K562 (cell line): ENCODE results near the gene PITRM1. TPM values are rescaled to one million over a fixed set of nuclear protein-coding genes. Genes with fewer than 3 reads are reported as not detected.
A peak's percentile ranks its signal among the peaks of the same experiment; 100 is the strongest.
"Not testable (repeated sequence)": the region's sequence is repeated elsewhere in the genome, so short reads cannot be mapped to it uniquely, and the experiment has no call there.

Experiments
- ATAC-seq: fragments of 200-7000 bp; cut with Tn5 transposase; 3 replicates; pipeline ENCODE4 v1.9.1; 2020; ENCODE audit warnings: moderate library complexity
- BruUV-seq: library from RNA; stranded (reverse); fragments of 400-500 nt; replicated peaks from 2 replicates; lab custom pipeline; 2021; lab: Mats Ljungman, UMichigan
- CTCF ChIA-PET: fragments of 300-600 bp; formaldehyde crosslinking; extraction: SDS; loops from one replicate; lab custom pipeline; 2021; ENCODE audit warnings: low intra/inter-chr PET ratio; lab: Yijun Ruan, JAX
- POLR2A ChIA-PET: fragments of 300-600, 350-650 bp; sonication (Branson Sonifier 250); formaldehyde crosslinking; extraction: SDS; loops from one replicate; lab custom pipeline; 2021; ENCODE audit warnings: antibody characterized with exemption, inconsistent platforms; lab: Yijun Ruan, JAX
- DNase-seq, 4 experiments: peaks; one replicate each; pipeline versions ENCODE4 v3.0.0 to v3.0.0-alpha.2; 2011 to 2018; ENCODE audit warnings: low spot score in 3 of 4, mixed read lengths in 3 of 4; ENCODE audit errors: extremely low read depth in 1 of 4
- FAIRE-seq: peaks from 2 replicates; lab custom pipeline; 2011; peaks lifted over from hg19 to GRCh38; lab: Jason Lieb, UNC
- H2AFZ ChIP-seq: 2 replicates; pipeline ENCODE4 v1.6.0; 2011; ENCODE audit warnings: low read depth, low read length, control low read depth, inconsistent platforms
- H3K27ac ChIP-seq: fragments of 200-600 bp; 3 replicates; pipeline ENCODE4 v1.8.0; 2011; ENCODE audit warnings: low read depth, mild to moderate bottlenecking, control low read depth, inconsistent platforms, low read length, moderate library complexity, mixed read lengths; ENCODE audit errors: extremely low read depth
- H3K27me3 ChIP-seq, 2 experiments: fragments of 300-600 bp in 1 of 2; 2 replicates in 1 of 2; 3 replicates in 1 of 2; pipeline versions ENCODE4 v1.6.0 to v1.8.0; 2011; ENCODE audit warnings: inconsistent platforms in 2 of 2, low read length in 2 of 2, mild to moderate bottlenecking in 1 of 2, mixed read lengths in 1 of 2, moderate library complexity in 1 of 2; ENCODE audit not compliant: control insufficient read depth in 2 of 2, insufficient read depth in 2 of 2
- H3K36me3 ChIP-seq: fragments of 300-600 bp; 3 replicates; pipeline ENCODE4 v1.8.0; 2011; ENCODE audit warnings: mild to moderate bottlenecking, low read length, inconsistent platforms; ENCODE audit not compliant: control insufficient read depth, insufficient read depth
- H3K4me1 ChIP-seq, 2 experiments: fragments of 200-600 bp in 1 of 2; replicated peaks in 1 of 2; 2 replicates in 1 of 2; 3 replicates in 1 of 2; pipeline versions ENCODE4 v1.5.1 to v1.8.0; 2011; ENCODE audit warnings: inconsistent platforms in 2 of 2, low read length in 2 of 2, mild to moderate bottlenecking in 1 of 2, mixed read lengths in 1 of 2, moderate library complexity in 1 of 2; ENCODE audit not compliant: control insufficient read depth in 2 of 2, insufficient read depth in 2 of 2
- H3K4me2 ChIP-seq: 2 replicates; pipeline ENCODE4 v1.6.1; 2011; ENCODE audit warnings: low read length, control low read depth, inconsistent platforms, mixed read lengths; ENCODE audit not compliant: insufficient read depth
- H3K4me3 ChIP-seq: fragments of 200-600 bp; sonication (generic), shearing (Covaris generic); 2 replicates; pipeline ENCODE4 v1.5.1; 2016; ENCODE audit warnings: control low read depth, inconsistent platforms
- H3K79me2 ChIP-seq: fragments of 200-600 bp; 3 replicates; pipeline ENCODE4 v1.8.0; 2011; ENCODE audit warnings: low read length, inconsistent platforms; ENCODE audit not compliant: control insufficient read depth, insufficient read depth
- H3K9ac ChIP-seq, 2 experiments: 2 replicates each; pipeline versions ENCODE4 v1.6.0 to v1.6.1; 2011; ENCODE audit warnings: low read depth in 2 of 2, low read length in 2 of 2, control low read depth in 1 of 2, inconsistent platforms in 1 of 2, mild to moderate bottlenecking in 1 of 2, mixed read lengths in 1 of 2; ENCODE audit not compliant: insufficient read depth in 1 of 2
- H3K9me1 ChIP-seq: one replicate; pipeline ENCODE4 v1.6.0; 2011; ENCODE audit warnings: inconsistent platforms, mild to moderate bottlenecking, low read length, moderate library complexity; ENCODE audit not compliant: control insufficient read depth, insufficient read depth
- H3K9me3 ChIP-seq: replicated peaks from 2 replicates; pipeline ENCODE4 v1.5.1; 2011; ENCODE audit warnings: low read depth, low read length, inconsistent platforms; ENCODE audit not compliant: control insufficient read depth, insufficient read depth
- H4K20me1 ChIP-seq: replicated peaks from 2 replicates; pipeline ENCODE4 v1.6.1; 2011; ENCODE audit warnings: low read length, inconsistent platforms, mixed read lengths; ENCODE audit not compliant: control insufficient read depth, insufficient read depth
- BMI1 ChIP-seq: fragments of 150-350 bp; IDR thresholded peaks from 2 replicates; pipeline ENCODE4 v1.6.1; 2014; ENCODE audit warnings: low read length
- CREB3L1 ChIP-seq: fragments of 450-650 bp; IDR thresholded peaks from 2 replicates; pipeline ENCODE4 v1.6.1; 2014; ENCODE audit warnings: low read depth, mild to moderate bottlenecking, moderate library complexity, borderline replicate concordance
- FIP1L1 ChIP-seq: fragments of 200-400 bp; formaldehyde crosslinking; IDR thresholded peaks from 2 replicates; pipeline ENCODE4 v1.6.1; 2018; ENCODE audit warnings: mild to moderate bottlenecking, low read depth, low read length; ENCODE audit not compliant: poor library complexity, severe bottlenecking
- FOSL1 ChIP-seq: fragments of 200-800 bp; sonication (Bioruptor generic); conservative IDR thresholded peaks from 2 replicates; pipeline ENCODE4 v1.6.1; 2016; ENCODE audit warnings: missing genetic modification characterization, missing compliant biosample characterization
- GTF2E2 ChIP-seq: fragments of 200-800 bp; sonication (Bioruptor generic); IDR thresholded peaks from 2 replicates; pipeline ENCODE4 v1.6.1; 2016; ENCODE audit warnings: missing genetic modification characterization, missing compliant biosample characterization
- KDM4B ChIP-seq, 2 experiments: fragments of 450-650 bp in 1 of 2; sonication (generic) in 1 of 2; IDR thresholded peaks; 2 replicates each; pipeline ENCODE4 v1.6.1; 2016 to 2017; ENCODE audit warnings: borderline replicate concordance in 2 of 2, antibody characterized with exemption in 1 of 2, low read depth in 1 of 2, mild to moderate bottlenecking in 1 of 2
- KLF10 ChIP-seq: fragments of 250-450 bp; sonication (Bioruptor Pico); IDR thresholded peaks from 2 replicates; pipeline ENCODE4 v1.6.1; 2021; ENCODE audit warnings: matching md5 sums
- KLF16 ChIP-seq: IDR thresholded peaks from 2 replicates; pipeline ENCODE4 v1.6.1; 2016; ENCODE audit warnings: antibody characterized with exemption
- MXD1 ChIP-seq: fragments of 250-450 bp; sonication (Bioruptor Pico); IDR thresholded peaks from 2 replicates; pipeline ENCODE4 v1.8.0; 2021; ENCODE audit warnings: borderline replicate concordance, mild to moderate bottlenecking, moderate library complexity; ENCODE audit not compliant: poor library complexity, severe bottlenecking
- SMARCE1 ChIP-seq: fragments of 450-650 bp; IDR thresholded peaks from 2 replicates; pipeline ENCODE4 v1.7.1; 2016; ENCODE audit warnings: mild to moderate bottlenecking
- SPI1 ChIP-seq: IDR thresholded peaks from 2 replicates; pipeline ENCODE4 v1.6.1; 2011; ENCODE audit warnings: low read depth, low read length, control low read depth, borderline replicate concordance
- ZBTB1 ChIP-seq: sonication (generic); formaldehyde crosslinking; IDR thresholded peaks from 2 replicates; pipeline ENCODE4 v1.8.1; 2023; ENCODE audit warnings: missing genetic modification reagents, low read depth, mild to moderate bottlenecking, borderline replicate concordance
- ZNF143 ChIP-seq: sonication (generic); formaldehyde crosslinking; IDR thresholded peaks from 2 replicates; pipeline ENCODE4 v1.9.0; 2022; ENCODE audit warnings: mild to moderate bottlenecking, missing genetic modification reagents
- ZNF311 ChIP-seq: fragments of 250-450 bp; sonication (Bioruptor Pico); IDR thresholded peaks from 2 replicates; pipeline ENCODE4 v1.4.0; 2020; ENCODE audit warnings: mild to moderate bottlenecking, moderate library complexity
- ZNF507 ChIP-seq: conservative IDR thresholded peaks from 2 replicates; pipeline ENCODE4 v1.6.1; 2017; ENCODE audit warnings: missing genetic modification characterization, missing compliant biosample characterization
- ZNF76 ChIP-seq: fragments of 250-450 bp; sonication (Bioruptor Pico); IDR thresholded peaks from 2 replicates; pipeline ENCODE4 v1.4.0; 2020; ENCODE audit warnings: mild to moderate bottlenecking, moderate library complexity, borderline replicate concordance
- ZNF764 ChIP-seq: fragments of 250-450 bp; sonication (Bioruptor Pico); IDR thresholded peaks from 2 replicates; pipeline ENCODE4 v1.4.0; 2020; ENCODE audit warnings: low read depth, mild to moderate bottlenecking, moderate library complexity
- WGBS: fragments of 100-300 bp; shearing (Covaris generic); methylation state at CpG from one replicate; pipeline ENCODE4 v1.1.6; 2016; ENCODE audit warnings: low coverage, mixed read lengths; ENCODE audit not compliant: insufficient coverage; ENCODE audit errors: missing lambda C conversion rate; 5-methylcytosine and 5-hydroxymethylcytosine counted together
- in situ Hi-C: fragments of 300-500 bp; cut with MboI; formaldehyde crosslinking; loops from 4 replicates; pipeline ENCODE4 v1.15.0; 2018; ENCODE audit warnings: inconsistent platforms, mixed read lengths
- intact Hi-C: fragments of 100-400 bp; cut with micrococcal nuclease; formaldehyde crosslinking; loops from 2 replicates; pipeline ENCODE4 v1.14.2; 2022
- polyA plus RNA-seq, 8 experiments: library from polyadenylated mRNA; depleted of rRNA in 4 of 8; stranded (reverse) in 5 of 8; unstranded in 3 of 8; fragments of >200 nt; fragmentation: Nextera tagmentation in 2 of 8; fragmentation: Illumina TruSeq in 1 of 8; extraction: Ambion mirVana in 2 of 8; extraction: Trizol in 1 of 8; gene quantifications; 2 replicates each; pipeline versions ENCODE4 v1.2.1 to v1.2.3, GENCODE V29; 2011 to 2014; ENCODE audit warnings: inconsistent platforms in 1 of 8, missing spikeins in 1 of 8
- total RNA-seq, 7 experiments: library from RNA; depleted of rRNA in 6 of 7; stranded (reverse); fragments of >200 nt in 6 of 7; fragmentation: Illumina TruSeq in 2 of 7; extraction: Trizol in 2 of 7; gene quantifications; 2 replicates each; pipeline versions ENCODE4 v1.2.1 to v1.2.3, GENCODE V29; 2011 to 2021; ENCODE audit warnings: low replicate concordance in 1 of 7

Gene PITRM1
- total and polyA plus RNA-seq, 9 of the 15 experiments (the other 6 are each of a cell fraction or from before 2014, with no cell fraction given): 21.1 to 70.4 (median 39.7) TPM

- peak; percentile 79 for FAIRE-seq
- no TSS peak for BruUV-seq
Measured at GRCh38 chr10:3172081-3172445, 519 bp downstream of the PITRM1 start.

GRCh38 chr10:3171488-3171887 lies 1.1 kb downstream of the PITRM1 start:
- H3K36me3 ChIP-seq: peaks cover 39% of the 10 kb centered on the region
- 58% methylated on average over 11 of the region's 11 CpGs for WGBS
- ATAC-seq, in situ Hi-C loops, CTCF ChIA-PET, H3K9me3 ChIP-seq, H4K20me1 ChIP-seq, BruUV-seq, FAIRE-seq, H3K9me1 ChIP-seq, H2AFZ ChIP-seq, DNase-seq, H3K27me3 ChIP-seq: not testable (repeated sequence)
- H3K4me1 ChIP-seq: peaks cover 6 to 19% of the 10 kb centered on the region in 2 experiments; a peak in 4 of 5 replicates
- POLR2A ChIA-PET: interaction anchor here (0.8 kb wide), 1 partner anchor 24 kb away, joined by 3 read pairs; no protein-coding TSS in a partner anchor
- peak overlapping the region; percentile 96 for H3K4me3 ChIP-seq
- H3K4me2 ChIP-seq: peak overlapping the region; percentile 78
- H3K79me2 ChIP-seq: peaks cover 25% of the 10 kb centered on the region
- intact Hi-C loops: loop anchor here (5.0 kb wide), 1 partner anchor 104 kb away; the partner anchor contains the start of gene PFKP
- H3K27ac ChIP-seq: peak overlapping the region; percentile 70; the same call in 1 of the 3 replicates
- H3K9ac ChIP-seq: peak overlapping the region; percentile 65 to 86; a peak in 3 of 4 replicates

More at GRCh38 chr10:3172081-3172445, 519 bp downstream of the PITRM1 start:
- Histone ChIP-seq H3K27me3 (peaks cover 0 to 10% of the 10 kb centered on the region in 2 experiments; a peak in 2 of 5 replicates), H3K4me3 (peak overlapping the region; percentile 96), H3K4me2 (peak overlapping the region; percentile 78), H3K79me2 (peaks cover 25% of the 10 kb centered on the region), H3K27ac (peak overlapping the region; percentile 70), H3K9ac (peak overlapping the region; percentile 86 to 95), H3K4me1 (peaks cover 6 to 19% of the 10 kb centered on the region in 2 experiments; a peak in 4 of 5 replicates), H3K9me1 (no peaks in the 10 kb centered on the region), H4K20me1 (no peaks in the 10 kb centered on the region), H3K9me3 (no peaks in the 10 kb centered on the region), H3K36me3 (peaks cover 33% of the 10 kb centered on the region), H2AFZ (peak overlapping the region; percentile 92)
- ATAC-seq (peak; percentile 1; the same call in 2 of the 3 replicates), DNase-seq (peak in 1 of 4 experiments; percentile 33)
- TF ChIP-seq ZNF143 (CRISPR knock-in tag) (no peak), ZNF507 (tag) (no peak), GTF2E2 (no peak), KLF16 (no peak), KLF10 (CRISPR knock-in tag) (no peak), FOSL1 (peak; percentile 58), ZNF76 (no peak), BMI1 (no peak), SMARCE1 (0 out of 2 replicates have a peak, but pooled peaks have one; percentile 22), MXD1 (CRISPR knock-in tag) (no peak), SPI1 (no peak), ZNF764 (CRISPR knock-in tag) (no peak), ZBTB1 (no peak), ZNF311 (CRISPR knock-in tag) (no peak), KDM4B (IDR thresholded peaks at IDR 0.05; ENCODE audit: borderline replicate concordance in 2 of 2, low read depth in 1 of 2) (0 out of 4 replicates have a peak, but pooled peaks of 1 of the 2 experiments have one; percentile 8), CREB3L1 (no peak), FIP1L1 (no peak)
- CTCF ChIA-PET: no interaction called here
- in situ Hi-C loops: no loop called here
- intact Hi-C loops: loop anchor here (5.0 kb wide), 1 partner anchor 105 kb away; the partner anchor contains the start of gene PFKP
- under 1% methylated on average over 20 of the region's 21 CpGs for WGBS
- POLR2A ChIA-PET: interaction anchor here (0.6 to 2.4 kb wide), 12 partner anchors 8 to 613 kb away, joined by 3 to 10 read pairs (median 6); partner anchors contain the start of gene KLF6
